GM10847 (cell line): Measurements from ENCODE around the gene LYZL2.

Source experiments
- POLR2A ChIP-seq: IDR thresholded peaks from 2 replicates; pipeline ENCODE4 v1.6.1; 2011; ENCODE audit not compliant: insufficient read length; ENCODE audit errors: extremely low read depth

LYZL2 gene

GRCh38 chr10:30607814-30608213 is 21.7 kb downstream of the LYZL2 start:
- no peak for TF ChIP-seq POLR2A

- no peak for TF ChIP-seq POLR2A
Observed at GRCh38 chr10:30606313-30606712, 23.2 kb downstream of the LYZL2 start.

- no peak for TF ChIP-seq POLR2A
Observed at GRCh38 chr10:30603589-30603988, 26.0 kb downstream of the LYZL2 start.

- no peak for TF ChIP-seq POLR2A
Observed at GRCh38 chr10:30602747-30603146, 26.8 kb downstream of the LYZL2 start.

- no peak for TF ChIP-seq POLR2A
Observed at GRCh38 chr10:30600005-30600404, 29.5 kb downstream of the LYZL2 start.

- TF ChIP-seq POLR2A = no peak
Observed at GRCh38 chr10:30598105-30598776, 31.3 kb downstream of the LYZL2 start.

GRCh38 chr10:30596013-30596412 is 33.5 kb downstream of the LYZL2 start:
- TF ChIP-seq POLR2A = no peak

GRCh38 chr10:30594077-30594476 is 35.5 kb downstream of the LYZL2 start:
- TF ChIP-seq POLR2A = no peak

GRCh38 chr10:30591249-30591670 is 38.3 kb downstream of the LYZL2 start:
- TF ChIP-seq POLR2A = no peak

GRCh38 chr10:30589441-30589840 is 40.1 kb downstream of the LYZL2 start:
- no peak for TF ChIP-seq POLR2A

- no peak for TF ChIP-seq POLR2A
Observed at GRCh38 chr10:30587522-30588031, 42.0 kb downstream of the LYZL2 start.

- no peak for TF ChIP-seq POLR2A
Observed at GRCh38 chr10:30586828-30587227, 42.7 kb downstream of the LYZL2 start.

GRCh38 chr10:30583778-30584415 is 45.7 kb downstream of the LYZL2 start:
- no peak for TF ChIP-seq POLR2A

- TF ChIP-seq POLR2A = no peak
Observed at GRCh38 chr10:30581779-30582380, 47.7 kb downstream of the LYZL2 start.

- no peak for TF ChIP-seq POLR2A
Observed at GRCh38 chr10:30580676-30581075, 48.9 kb downstream of the LYZL2 start.

GRCh38 chr10:30580241-30580640 is 49.3 kb downstream of the LYZL2 start:
- no peak for TF ChIP-seq POLR2A

- no peak for TF ChIP-seq POLR2A
Observed at GRCh38 chr10:30579574-30579973, 50.0 kb downstream of the LYZL2 start.

GRCh38 chr10:30577048-30577447 is 52.5 kb downstream of the LYZL2 start:
- no peak for TF ChIP-seq POLR2A
